HepG2 (cell line): ENCODE data around the gene SRP72. TPM values are rescaled to one million over a fixed set of nuclear protein-coding genes. Genes with fewer than 3 reads are reported as not detected.
A peak's percentile ranks its signal among the peaks of the same experiment; 100 is the strongest.

Experiments
- ATF7-NPFF ChIP-seq: sonication (generic); formaldehyde crosslinking; IDR thresholded peaks from 2 replicates; pipeline ENCODE4 v1.8.1; 2023; ENCODE audit warnings: mild to moderate bottlenecking, low read depth, missing genetic modification reagents, moderate library complexity
- BCL6 ChIP-seq: IDR thresholded peaks from 2 replicates; pipeline ENCODE4 v1.6.1; 2016; ENCODE audit warnings: missing genetic modification reagents, missing compliant biosample characterization
- CTCF ChIP-seq: sonication (generic); formaldehyde crosslinking; IDR thresholded peaks from 2 replicates; pipeline ENCODE4 v1.5.0; 2020; ENCODE audit warnings: mild to moderate bottlenecking, missing genetic modification reagents, moderate library complexity
- ELF4 ChIP-seq: sonication (generic); formaldehyde crosslinking; IDR thresholded peaks from 2 replicates; pipeline ENCODE4 v1.5.0; 2020; ENCODE audit warnings: missing genetic modification reagents, mild to moderate bottlenecking, moderate library complexity, borderline replicate concordance
- HOXD1 ChIP-seq: sonication (generic); formaldehyde crosslinking; IDR thresholded peaks from 2 replicates; pipeline ENCODE4 v1.5.0; 2020; ENCODE audit warnings: missing genetic modification reagents
- KAT8 ChIP-seq: IDR thresholded peaks from 2 replicates; pipeline ENCODE4 v1.6.1; 2016; ENCODE audit warnings: missing genetic modification reagents, missing compliant biosample characterization
- PAX8 ChIP-seq: sonication (generic); formaldehyde crosslinking; IDR thresholded peaks from 2 replicates; pipeline ENCODE4 v1.8.0; 2022; ENCODE audit warnings: mild to moderate bottlenecking, missing genetic modification reagents, borderline replicate concordance
- RBAK ChIP-seq: sonication (generic); formaldehyde crosslinking; IDR thresholded peaks from 2 replicates; pipeline ENCODE4 v1.5.1; 2020; ENCODE audit warnings: mild to moderate bottlenecking, missing genetic modification reagents
- RNF2 ChIP-seq: fragments of 450-650 bp; conservative IDR thresholded peaks from 2 replicates; pipeline ENCODE4 v1.6.1; 2016; ENCODE audit warnings: low read depth
- SAFB2 ChIP-seq: sonication (generic); formaldehyde crosslinking; IDR thresholded peaks from 2 replicates; pipeline ENCODE4 v1.5.1; 2020; ENCODE audit warnings: missing genetic modification reagents, low read depth, mild to moderate bottlenecking, borderline replicate concordance
- SNAPC4 ChIP-seq: sonication (generic); formaldehyde crosslinking; IDR thresholded peaks from 2 replicates; pipeline ENCODE4 v1.4.0; 2020; ENCODE audit warnings: mild to moderate bottlenecking, missing genetic modification reagents
- STAG1 ChIP-seq: sonication (generic); formaldehyde crosslinking; IDR thresholded peaks from 2 replicates; pipeline ENCODE4 v1.4.0; 2020; ENCODE audit warnings: missing genetic modification reagents
- TBL1XR1 ChIP-seq: fragments of 150-350 bp; IDR thresholded peaks from 2 replicates; pipeline ENCODE4 v1.6.1; 2014; ENCODE audit warnings: borderline replicate concordance, low read length; ENCODE audit not compliant: partially characterized antibody
- TGIF2 ChIP-seq: IDR thresholded peaks from 2 replicates; pipeline ENCODE4 v1.6.1; 2016; ENCODE audit warnings: control low read depth, missing compliant biosample characterization
- ZBTB20 ChIP-seq: sonication (generic); formaldehyde crosslinking; IDR thresholded peaks from 2 replicates; pipeline ENCODE4 v1.8.1; 2023; ENCODE audit warnings: missing genetic modification reagents, low read depth, mild to moderate bottlenecking, borderline replicate concordance
- ZFP37 ChIP-seq: sonication (generic); formaldehyde crosslinking; IDR thresholded peaks from 2 replicates; pipeline ENCODE4 v1.4.0; 2020; ENCODE audit warnings: missing genetic modification reagents, borderline replicate concordance
- ZNF280B ChIP-seq: sonication (generic); formaldehyde crosslinking; IDR thresholded peaks from 2 replicates; pipeline ENCODE4 v1.5.0; 2020; ENCODE audit warnings: missing genetic modification reagents, mild to moderate bottlenecking, borderline replicate concordance
- ZNF550 ChIP-seq: sonication (generic); formaldehyde crosslinking; IDR thresholded peaks from 2 replicates; pipeline ENCODE4 v1.4.0; 2020; ENCODE audit warnings: mild to moderate bottlenecking, missing genetic modification reagents, borderline replicate concordance
- ZNF619 ChIP-seq: sonication (generic); formaldehyde crosslinking; IDR thresholded peaks from 2 replicates; pipeline ENCODE4 v1.4.0; 2020; ENCODE audit warnings: mild to moderate bottlenecking, missing genetic modification reagents
- ZNF704 ChIP-seq: sonication (generic); formaldehyde crosslinking; IDR thresholded peaks from 2 replicates; pipeline ENCODE4 v1.8.1; 2023; ENCODE audit warnings: mild to moderate bottlenecking, inconsistent platforms, moderate library complexity, missing genetic modification reagents, borderline replicate concordance
- ZNF816 ChIP-seq: sonication (generic); formaldehyde crosslinking; IDR thresholded peaks from 2 replicates; pipeline ENCODE4 v1.8.0; 2022; ENCODE audit warnings: missing genetic modification reagents, mild to moderate bottlenecking, borderline replicate concordance
- polyA plus RNA-seq, 8 experiments: library from polyadenylated mRNA; depleted of rRNA in 3 of 8; stranded (reverse) in 7 of 8; unstranded in 1 of 8; fragments of >200 nt; fragmentation: Illumina TruSeq in 4 of 8; extraction: Trizol in 4 of 8; gene quantifications; 2 replicates each; pipeline versions ENCODE4 v1.2.1 to v1.2.3, GENCODE V29; 2011 to 2016; ENCODE audit warnings: low read depth in 4 of 8, missing spikeins in 1 of 8, mixed read lengths in 1 of 8; ENCODE audit not compliant: insufficient read depth in 1 of 8
- total RNA-seq, 5 experiments: library from RNA; depleted of rRNA; stranded (reverse); fragments of >200 nt; fragmentation: Illumina TruSeq; extraction: Trizol; gene quantifications; 2 replicates each; pipeline ENCODE4 v1.2.3, GENCODE V29; 2016; ENCODE audit warnings: low read depth in 1 of 5

The SRP72 gene
- total and polyA plus RNA-seq, 2 of the 13 experiments (the other 11 are each of a cell fraction or from before 2014, with no cell fraction given), result 64.9 to 75.6 TPM

DNA sequence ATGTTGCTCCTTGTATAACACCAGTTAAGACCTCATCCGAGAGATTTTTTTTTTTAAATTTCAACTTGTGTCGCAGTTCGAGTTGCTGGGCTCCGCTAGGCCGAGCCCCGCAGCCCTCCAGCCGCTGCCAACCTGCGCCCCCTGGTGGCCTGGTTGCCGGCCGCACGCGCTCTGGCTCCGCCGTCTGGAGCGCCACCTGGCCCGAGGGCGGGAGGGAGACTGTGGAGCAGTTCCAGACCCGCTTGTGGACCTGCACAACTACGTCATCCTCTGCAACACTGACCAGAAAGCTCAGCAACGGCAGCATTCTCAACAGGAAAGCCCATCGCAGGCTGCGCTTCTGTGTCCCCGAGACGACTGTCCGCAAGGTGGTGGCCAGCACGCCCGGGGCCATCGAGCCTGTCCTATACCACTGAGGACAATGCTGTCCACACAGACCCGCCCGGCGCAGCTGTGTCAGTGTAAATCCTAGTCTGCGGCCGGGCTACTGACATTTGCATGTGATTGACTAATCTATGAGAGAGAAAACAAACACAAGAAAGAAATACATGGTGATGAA is 77.2 kb downstream of the SRP72 start (continued):
- no peak for TF ChIP-seq SNAPC4 (CRISPR knock-in tag)
- peak; percentile 86 for TF ChIP-seq RNF2
- TF ChIP-seq ZBTB20 (CRISPR knock-in tag), result peak; percentile 51; the same call in 1 of the 2 replicates
- no peak for TF ChIP-seq RBAK
- peak; percentile 91 for TF ChIP-seq STAG1 (CRISPR knock-in tag)
- peak; percentile 60; the same call in 1 of the 2 replicates for TF ChIP-seq ZNF280B (CRISPR knock-in tag)
- TF ChIP-seq ZNF550 (CRISPR knock-in tag), result 0 out of 2 replicates have a peak, but pooled peaks have one; percentile 33
- no peak for TF ChIP-seq ZFP37 (CRISPR knock-in tag)
- TF ChIP-seq HOXD1, result no peak
- TF ChIP-seq SAFB2 (CRISPR knock-in tag), result no peak; the same call in 1 of the 2 replicates
- TF ChIP-seq ZNF816 (CRISPR knock-in tag), result no peak
- no peak for TF ChIP-seq PAX8 (CRISPR knock-in tag)
- 0 out of 2 replicates have a peak, but pooled peaks have one; percentile 80 for TF ChIP-seq ZNF619
- TF ChIP-seq TGIF2 (CRISPR knock-in tag), result no peak
- 0 out of 2 replicates have a peak, but pooled peaks have one; percentile 40 for TF ChIP-seq BCL6 (CRISPR knock-in tag)
- no peak for TF ChIP-seq ZNF704 (CRISPR knock-in tag)
- peak; percentile 77 for TF ChIP-seq KAT8 (CRISPR knock-in tag)
- TF ChIP-seq TBL1XR1, result no peak
- peak; percentile 68 for TF ChIP-seq ATF7-NPFF (CRISPR knock-in tag)
- peak; percentile 98 for TF ChIP-seq CTCF (CRISPR knock-in tag)
- no peak for TF ChIP-seq ELF4 (CRISPR knock-in tag)
